GM18519 (cell line): ENCODE data around the gene F13A1.

Experiments
- ATAC-seq: cut with Tn5 transposase; IDR thresholded peaks from one replicate; pipeline ENCODE4 v1.9.1; 2021; ENCODE audit warnings: mild to moderate bottlenecking, moderate library complexity; ENCODE audit not compliant: unreplicated experiment, low FRiP score

F13A1 gene

DNA sequence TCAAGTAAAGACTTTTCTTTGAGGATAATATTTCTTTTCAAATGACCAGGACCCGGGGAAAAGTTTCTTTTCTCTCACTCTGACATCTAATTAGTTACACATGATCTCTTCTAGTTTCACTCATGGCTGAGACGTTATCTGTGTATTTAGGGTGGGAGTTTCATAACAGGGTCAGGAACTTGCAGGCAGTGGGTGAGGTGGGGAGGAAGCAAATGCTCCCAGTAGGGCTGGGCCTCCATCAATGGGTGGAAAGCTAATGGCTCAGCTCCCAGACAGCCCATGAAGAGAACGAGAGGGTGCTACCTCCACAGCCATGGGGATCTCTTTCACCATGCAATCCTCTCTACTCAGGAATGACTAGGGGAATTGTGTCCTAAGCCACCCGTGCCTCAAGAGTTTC is 119.3 kb downstream of the F13A1 start:
- no peak for ATAC-seq

DNA sequence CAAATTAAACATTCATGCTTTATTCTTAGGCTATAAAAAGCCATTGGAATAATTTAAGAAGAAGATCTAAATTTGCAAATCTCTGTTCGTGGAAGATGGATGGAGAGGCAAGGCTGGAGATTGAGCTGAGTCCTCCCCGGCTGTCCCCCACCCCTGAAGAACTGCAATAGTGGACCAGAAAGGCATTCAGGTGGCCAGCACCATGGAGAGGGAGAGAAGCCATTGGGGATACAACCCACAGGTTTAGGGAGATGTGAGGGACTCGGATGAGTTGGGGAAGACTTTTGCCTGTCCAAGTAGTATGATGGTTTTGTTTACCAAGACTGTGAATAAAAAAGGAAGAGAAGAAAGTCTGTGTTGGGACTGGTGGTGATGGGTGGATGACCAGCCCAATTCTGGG is 120.8 kb downstream of the F13A1 start:
- ATAC-seq = no peak

DNA sequence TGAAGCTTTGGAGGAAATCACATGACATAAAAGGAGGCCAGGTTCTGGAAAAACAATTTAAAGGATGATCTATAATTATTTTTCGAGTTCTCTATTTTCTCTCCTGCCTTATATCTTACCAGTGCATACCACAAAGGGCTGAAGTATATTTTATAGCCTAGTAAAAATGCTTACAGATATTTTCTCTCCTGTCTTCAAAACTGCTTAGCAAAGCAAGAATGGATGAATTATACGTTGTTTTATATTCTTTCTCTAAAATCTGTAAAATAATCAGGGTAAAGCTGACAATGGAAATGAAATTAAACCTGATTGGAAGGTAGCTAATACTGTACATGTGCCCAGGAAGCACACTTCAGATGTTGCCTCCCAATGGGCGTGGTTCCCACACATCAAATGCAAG is 123.7 kb downstream of the F13A1 start:
- no peak for ATAC-seq

- ATAC-seq = no peak
Measured at GRCh38 chr6:6195080-6195479, 125.4 kb downstream of the F13A1 start.

DNA sequence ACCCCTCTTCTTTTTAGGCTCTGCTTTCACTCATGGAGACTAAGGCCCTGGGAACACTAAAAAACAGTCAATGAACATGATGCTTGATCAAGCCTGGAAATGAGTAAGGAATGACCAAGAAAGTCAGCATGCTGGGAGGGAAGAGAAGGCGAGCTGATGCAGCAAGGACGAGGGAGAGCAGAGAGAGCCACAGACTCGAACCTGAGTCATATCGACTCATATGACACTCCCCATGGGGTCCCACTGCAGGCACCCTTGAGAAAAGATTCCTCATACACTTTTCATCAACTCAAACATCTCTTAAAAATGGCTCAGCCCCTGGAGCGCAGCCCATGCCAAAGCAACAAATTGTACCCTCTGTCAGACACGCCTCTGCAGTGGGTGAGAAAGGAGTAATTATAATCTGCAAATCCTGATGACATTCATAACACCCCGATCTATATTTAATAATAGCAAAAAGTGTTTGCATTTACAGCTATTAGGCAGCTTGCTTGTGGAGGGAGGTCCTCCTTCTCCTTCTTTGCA is 127.2 kb downstream of the F13A1 start:
- ATAC-seq = no peak

DNA sequence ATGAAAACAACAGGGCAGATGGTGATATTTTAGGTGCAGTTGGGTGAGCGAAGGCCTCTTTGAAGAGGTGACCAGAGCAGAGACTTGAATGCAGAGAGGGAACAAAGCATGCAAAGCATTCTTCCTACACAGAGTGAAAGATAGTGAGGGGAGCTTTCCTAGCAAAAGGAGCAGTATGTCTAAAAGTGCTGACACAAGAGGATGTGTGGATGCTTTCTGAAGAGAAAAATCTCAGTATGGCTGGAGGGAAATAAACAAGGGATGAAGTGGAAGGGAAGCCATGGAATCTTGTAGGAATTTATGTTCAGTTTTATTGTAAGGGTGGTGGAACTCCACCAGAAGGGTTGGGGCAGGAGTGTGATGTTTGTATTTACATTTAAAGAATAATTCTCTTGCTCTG is 128.6 kb downstream of the F13A1 start:
- ATAC-seq = no peak

GRCh38 chr6:6191476-6191875 is 129.0 kb downstream of the F13A1 start:
- ATAC-seq = no peak

- no peak for ATAC-seq
Measured at GRCh38 chr6:6180684-6181083, 139.8 kb downstream of the F13A1 start.

DNA sequence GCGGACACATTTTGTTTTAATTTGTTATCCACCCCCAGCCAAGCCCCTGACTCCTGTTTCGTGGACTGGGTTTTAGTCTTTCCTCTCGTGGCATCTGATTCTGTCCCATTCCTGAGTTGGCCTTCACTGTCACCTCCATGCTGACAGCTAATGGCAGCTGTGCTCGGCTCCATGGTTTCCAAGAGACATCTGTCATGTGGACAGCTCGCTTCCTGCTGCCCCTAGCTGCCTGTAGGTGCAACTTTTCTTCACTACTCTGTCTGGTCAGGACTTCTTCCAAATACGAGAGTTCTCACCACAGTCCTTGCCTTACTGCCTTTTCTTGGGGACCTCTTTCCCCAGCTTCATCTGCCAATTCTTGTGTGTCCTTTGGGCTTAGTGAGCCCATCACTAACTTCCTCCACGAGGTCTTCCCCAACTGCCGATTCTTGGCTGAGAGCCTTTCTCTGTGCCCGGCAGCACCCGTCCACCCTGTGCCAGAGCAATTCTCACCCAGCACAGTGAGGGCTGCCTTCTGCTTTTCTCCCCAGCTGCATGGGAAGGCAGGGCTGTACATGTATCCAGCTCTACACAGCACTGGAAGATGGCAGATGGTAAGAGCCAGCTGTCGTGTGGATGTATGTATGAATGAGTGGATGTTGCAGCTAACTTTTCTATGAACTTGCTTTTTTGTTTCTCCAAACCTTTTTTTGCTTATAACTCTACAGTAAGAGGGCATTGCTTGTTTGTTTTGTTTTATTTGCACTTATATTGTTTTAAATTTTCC is 140.4 kb downstream of the F13A1 start:
- no peak for ATAC-seq

GRCh38 chr6:6178795-6179194 is 141.7 kb downstream of the F13A1 start:
- no peak for ATAC-seq

- no peak for ATAC-seq
Measured at GRCh38 chr6:6177754-6178153, 142.7 kb downstream of the F13A1 start.

DNA sequence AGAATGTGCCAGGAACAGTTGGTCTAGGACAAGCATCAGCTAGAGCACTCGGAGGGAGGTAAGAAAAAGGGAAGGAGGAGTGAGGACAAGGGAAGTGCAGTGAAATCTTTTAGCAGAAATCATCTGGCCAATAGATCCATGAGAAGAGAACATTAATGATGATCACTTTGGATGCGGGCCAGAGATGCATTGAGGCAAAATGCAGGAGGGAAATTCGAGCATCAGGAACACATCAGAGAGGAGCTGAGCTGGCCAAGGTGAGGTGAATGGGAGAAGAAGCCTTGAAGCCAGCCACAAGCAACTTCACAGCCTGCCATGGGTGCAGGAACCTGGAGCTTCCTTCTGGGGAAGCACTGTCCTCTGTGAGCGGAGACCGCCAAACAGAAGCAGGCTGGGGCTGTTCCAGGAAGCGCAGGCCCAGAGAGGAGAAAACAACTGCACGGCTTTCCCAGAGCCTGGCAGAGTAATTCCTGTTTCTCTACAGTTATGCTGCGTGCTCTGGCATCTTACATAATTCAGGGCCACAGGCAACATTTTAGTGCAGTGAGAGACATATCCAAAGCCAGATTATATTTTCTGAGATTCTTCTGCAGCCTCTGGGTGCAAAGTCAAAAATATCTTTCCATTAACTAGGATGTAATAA is 143.8 kb downstream of the F13A1 start:
- ATAC-seq = no peak

- no peak for ATAC-seq
Measured at GRCh38 chr6:6176127-6176526, 144.3 kb downstream of the F13A1 start.

DNA sequence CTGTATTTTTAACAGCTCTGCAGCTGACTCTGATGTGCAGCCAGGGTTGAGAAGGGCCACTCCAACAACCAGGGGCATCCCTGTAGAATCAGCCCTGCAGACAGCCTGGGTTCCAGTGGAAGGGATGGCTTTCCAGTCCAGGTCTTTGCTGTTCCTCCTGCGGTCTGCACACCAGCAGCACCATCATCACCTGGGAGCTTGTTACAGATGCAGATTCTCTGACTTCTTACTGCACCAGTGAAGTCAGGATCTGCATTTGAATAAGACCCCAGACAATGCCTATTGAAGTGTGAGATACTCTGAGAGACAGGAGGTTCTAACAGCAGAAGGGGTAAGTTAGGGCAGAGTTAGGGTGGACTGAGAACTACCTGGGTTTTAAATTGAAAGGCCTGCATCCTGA is 151.3 kb downstream of the F13A1 start:
- no peak for ATAC-seq

DNA sequence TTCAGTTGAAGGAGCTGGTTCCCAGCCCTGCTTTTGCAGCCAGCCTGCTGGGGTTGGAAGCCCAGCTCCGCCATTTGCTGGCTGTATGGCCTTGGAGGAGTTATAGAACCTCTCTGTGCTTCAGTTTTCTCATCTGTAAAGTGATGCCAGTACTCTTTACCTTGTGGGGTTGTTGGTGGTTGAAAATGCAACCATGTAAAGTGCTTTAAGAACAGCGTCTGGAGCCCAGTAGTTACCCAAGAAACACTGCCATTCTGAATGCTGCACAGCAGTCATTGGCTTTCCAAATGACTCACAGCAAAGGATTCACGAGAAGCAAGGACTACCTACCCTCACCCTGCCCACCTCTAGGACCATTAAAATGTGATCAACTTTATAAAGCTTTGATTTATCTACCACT is 154.4 kb downstream of the F13A1 start:
- no peak for ATAC-seq

DNA sequence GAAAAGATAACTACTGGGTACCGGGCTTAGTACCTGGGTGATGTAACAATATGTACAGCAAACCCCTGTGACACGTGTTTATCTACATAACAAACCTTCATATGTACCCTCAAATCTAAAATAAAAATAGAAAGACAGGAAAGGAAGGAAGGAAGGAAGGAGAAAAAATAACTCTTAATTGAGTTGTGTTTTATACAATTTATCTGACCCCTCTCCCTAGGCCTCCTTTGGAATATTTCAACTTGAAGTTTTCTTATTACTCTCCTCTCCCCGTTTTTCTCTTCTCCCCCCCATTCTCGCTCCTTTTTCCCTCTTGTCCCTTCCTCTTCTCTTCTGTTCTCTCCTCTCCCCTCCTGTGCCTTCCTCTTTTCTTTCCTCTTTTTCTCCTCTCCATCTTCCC is 156.1 kb downstream of the F13A1 start:
- no peak for ATAC-seq

GRCh38 chr6:6154335-6154734 is 166.1 kb downstream of the F13A1 start:
- no peak for ATAC-seq

DNA sequence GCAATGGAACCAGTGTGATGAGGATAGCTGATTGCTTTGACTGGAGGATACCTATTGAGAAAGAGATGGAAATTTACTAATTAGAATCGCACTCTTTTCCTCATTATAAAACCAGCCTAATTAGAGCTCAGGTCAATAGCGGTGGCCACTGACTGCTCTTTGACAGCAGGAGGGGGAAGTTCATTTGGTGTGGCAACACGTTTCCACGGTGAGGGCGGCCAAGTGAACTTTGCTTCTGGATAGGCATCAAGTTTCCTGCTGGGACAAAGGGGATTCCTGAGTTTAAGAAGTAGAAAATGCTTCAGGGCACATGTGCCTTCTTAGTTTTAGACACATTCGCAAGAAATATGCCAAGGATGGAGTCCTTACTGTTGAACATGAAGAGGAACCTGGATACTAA is 168.4 kb downstream of the F13A1 start:
- no peak for ATAC-seq

DNA sequence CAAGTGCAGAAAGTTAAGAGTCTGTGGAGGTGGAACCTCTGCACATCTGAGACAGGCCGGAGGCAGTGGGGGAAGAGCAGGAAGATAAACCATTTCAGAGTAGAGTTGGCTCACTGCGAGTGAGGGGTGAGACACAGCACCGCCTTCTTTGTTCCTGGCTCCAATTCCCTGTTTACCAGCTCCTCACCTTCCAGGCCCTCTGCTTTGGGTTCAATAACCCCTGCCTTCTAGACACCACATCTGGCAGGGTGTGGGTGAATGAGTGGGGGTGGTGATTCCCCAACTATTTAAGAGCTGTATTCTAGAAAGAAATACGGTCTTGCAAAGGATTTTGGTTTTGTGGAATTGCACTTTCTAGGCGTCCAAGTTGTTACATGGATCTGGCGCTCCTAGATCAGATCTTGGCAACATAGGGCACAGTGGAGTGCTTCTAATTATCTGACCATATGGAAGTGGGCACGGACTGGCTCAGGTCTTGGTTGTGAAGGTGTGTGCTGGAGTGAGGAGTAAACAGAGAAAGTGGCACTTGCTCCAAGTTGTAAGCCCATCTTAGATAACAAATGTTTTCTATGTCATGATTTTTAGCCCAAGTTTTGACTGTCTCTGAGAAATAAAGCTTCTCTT is 172.2 kb downstream of the F13A1 start:
- no peak for ATAC-seq

DNA sequence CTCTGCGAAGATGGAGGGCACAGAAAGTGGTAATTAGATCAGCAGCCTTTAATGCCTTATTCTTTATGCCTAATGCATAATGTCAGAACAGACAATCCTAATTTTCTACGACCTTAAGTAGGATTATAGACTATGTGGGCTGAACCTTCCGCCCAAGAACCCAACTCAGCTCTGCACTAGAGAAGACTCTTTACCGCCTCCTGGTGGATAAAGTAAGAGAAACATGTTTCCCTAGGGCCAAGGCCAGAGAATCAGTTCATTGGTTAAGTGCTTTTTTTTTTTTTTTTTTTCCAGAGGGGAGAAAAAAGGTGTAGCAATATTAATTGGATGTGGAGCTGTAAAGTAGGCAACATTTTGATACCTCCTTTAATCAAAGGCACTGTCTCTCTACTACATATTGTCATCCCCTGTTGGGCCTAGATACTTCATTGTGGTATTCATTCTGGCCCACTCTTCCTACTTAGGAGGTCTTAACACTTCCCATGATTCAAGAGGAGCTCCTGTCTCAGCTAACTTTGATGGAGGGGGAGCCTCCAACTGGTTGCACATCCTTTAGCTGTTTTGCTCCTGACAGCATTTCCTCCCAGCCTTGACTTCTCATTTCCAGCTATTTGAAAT is 188.9 kb downstream of the F13A1 start:
- no peak for ATAC-seq

- ATAC-seq = no peak
Measured at GRCh38 chr6:6125495-6125894, 195.0 kb downstream of the F13A1 start.
